Heart left ventricle (tissue), 13 donors: ENCODE data around the gene SRGAP1.

Experiments
- POLR2A ChIP-seq, 2 donors: fragments of 450-650 bp; IDR thresholded peaks; one replicate each; pipeline ENCODE4 v1.6.1; 2017; ENCODE audit warnings: antibody characterized with exemption in 2 of 2, mild to moderate bottlenecking in 2 of 2, moderate library complexity in 2 of 2
- TF ChIP-seq, protein P1 (sequence below), 12 donors: fragments of 200-600 bp; sonication (generic) in 4 of 12; IDR thresholded peaks; one replicate each; pipeline versions ENCODE4 v1.5.0 to v1.8.0; 2018 to 2022; ENCODE audit warnings: antibody characterized with exemption in 12 of 12, mild to moderate bottlenecking in 5 of 12
- donor health status: ischemic (EF 13 %, LVEDD 7.1; RV severe dilation, severe dysfunction).
- donor health status: DM: no; HTN: yes; CAD: no.
- donor health status: DM: no; HTN: no; CAD: no.
- donor health status: ischemic (EF 25% LVEDD 6.9; RV normal size, moderate dysfunction).
- donor health status: ischemic (EF 25% LVEDD 5.7; RV mildly dilated, moderate dysfunction).
- donor health status: ischemic (EF 35%, LVEDD 5.7; RV mildly dilated, moderate dysfunction).
- donor health status: nonischemic (EF 11% LVEDD 7.7; RV severe dilation, severe dysfunction).
- donor health status: DM: yes; HTN: yes; CAD: no.
- donor health status: PGD.
- donor health status: ischemic (EF 29% LVEDD 5.4; RV normal size, mild dysfunction).
- donor health status: nonischemic (EF 23%, LVEDD 6.1; RV moderate dilation, normal function).

DNA sequence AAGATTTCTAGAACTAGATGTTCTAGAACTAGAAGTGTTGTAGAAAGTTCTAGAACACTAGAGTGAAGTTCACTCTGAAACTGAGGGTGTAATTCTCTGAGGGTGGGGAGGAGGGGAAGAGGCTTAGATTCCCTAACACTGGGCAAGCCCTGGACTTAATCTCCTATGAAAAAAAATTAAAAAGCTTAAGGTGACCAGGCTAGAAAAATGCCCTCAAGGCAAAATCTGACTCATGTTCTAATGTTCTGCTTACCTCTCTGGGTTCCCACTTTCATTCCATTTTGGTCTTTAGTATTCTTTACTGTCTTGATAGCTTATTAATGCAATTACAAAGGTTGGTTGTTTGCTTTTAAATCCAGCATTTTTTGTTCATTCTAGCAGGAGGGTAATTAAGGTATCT lies 276.1 kb downstream of the SRGAP1 start:
- TF ChIP-seq, protein P1, sequence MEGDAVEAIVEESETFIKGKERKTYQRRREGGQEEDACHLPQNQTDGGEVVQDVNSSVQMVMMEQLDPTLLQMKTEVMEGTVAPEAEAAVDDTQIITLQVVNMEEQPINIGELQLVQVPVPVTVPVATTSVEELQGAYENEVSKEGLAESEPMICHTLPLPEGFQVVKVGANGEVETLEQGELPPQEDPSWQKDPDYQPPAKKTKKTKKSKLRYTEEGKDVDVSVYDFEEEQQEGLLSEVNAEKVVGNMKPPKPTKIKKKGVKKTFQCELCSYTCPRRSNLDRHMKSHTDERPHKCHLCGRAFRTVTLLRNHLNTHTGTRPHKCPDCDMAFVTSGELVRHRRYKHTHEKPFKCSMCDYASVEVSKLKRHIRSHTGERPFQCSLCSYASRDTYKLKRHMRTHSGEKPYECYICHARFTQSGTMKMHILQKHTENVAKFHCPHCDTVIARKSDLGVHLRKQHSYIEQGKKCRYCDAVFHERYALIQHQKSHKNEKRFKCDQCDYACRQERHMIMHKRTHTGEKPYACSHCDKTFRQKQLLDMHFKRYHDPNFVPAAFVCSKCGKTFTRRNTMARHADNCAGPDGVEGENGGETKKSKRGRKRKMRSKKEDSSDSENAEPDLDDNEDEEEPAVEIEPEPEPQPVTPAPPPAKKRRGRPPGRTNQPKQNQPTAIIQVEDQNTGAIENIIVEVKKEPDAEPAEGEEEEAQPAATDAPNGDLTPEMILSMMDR (IDR thresholded peaks at IDR 0.05), result no peak
- no peak for TF ChIP-seq POLR2A (IDR thresholded peaks at IDR 0.05)
